B cell (primary cell): Measurements from ENCODE around the gene ZDHHC20. TPM values are rescaled to one million over a fixed set of nuclear protein-coding genes. Genes with fewer than 3 reads are reported as not detected.
A peak's percentile ranks its signal among the peaks of the same experiment; 100 is the strongest.

Experiments used
- ATAC-seq: fragments of 200-7000 bp; cut with Tn5 transposase; one replicate; pipeline ENCODE4 v1.10.0; 2021; ENCODE audit warnings: low read depth, mild to moderate bottlenecking, moderate number of reproducible peaks, moderate library complexity
- CTCF ChIA-PET: fragments of 350-600 bp; sonication (Branson Sonifier 250); formaldehyde crosslinking; loops from one replicate; lab custom pipeline; 2021; ENCODE audit warnings: antibody characterized with exemption, inconsistent platforms; lab: Charles Lee
- POLR2A ChIA-PET: fragments of 350-600 bp; sonication (Branson Sonifier 250); formaldehyde crosslinking; loops from one replicate; lab custom pipeline; 2021; ENCODE audit warnings: antibody characterized with exemption; lab: Charles Lee
- DNase-seq: peaks from one replicate; pipeline ENCODE4 v3.0.0; 2013
- H2AFZ ChIP-seq: 2 replicates; pipeline ENCODE4 v1.6.1; 2012; ENCODE audit warnings: mild to moderate bottlenecking, low read depth, low read length; ENCODE audit not compliant: insufficient read depth, poor library complexity, severe bottlenecking
- H3K27ac ChIP-seq, 2 donors: 1 replicate in 1 of 2; 2 replicates in 1 of 2; pipeline ENCODE4 v1.5.1; 2012 to 2013; ENCODE audit warnings: low read length in 2 of 2, mild to moderate bottlenecking in 2 of 2, moderate library complexity in 1 of 2
- H3K27me3 ChIP-seq, 4 experiments: fragments of 200-600 bp in 1 of 4; sonication (generic) in 1 of 4; replicated peaks in 1 of 4; 1 replicate in 2 of 4; 2 replicates in 2 of 4; pipeline versions ENCODE4 v1.6.1 to v1.7.0; 2013 to 2016; ENCODE audit warnings: low read length in 3 of 4, mild to moderate bottlenecking in 2 of 4, mixed read lengths in 1 of 4, moderate library complexity in 1 of 4; ENCODE audit not compliant: insufficient read depth in 4 of 4, control insufficient read depth in 3 of 4; ENCODE audit errors: control extremely low read depth in 1 of 4
- H3K36me3 ChIP-seq, 2 experiments: replicated peaks in 1 of 2; 1 replicate in 1 of 2; 2 replicates in 1 of 2; pipeline versions ENCODE4 v1.6.1 to v1.7.1; 2013; ENCODE audit warnings: low read length in 1 of 2; ENCODE audit not compliant: insufficient read depth in 2 of 2, control insufficient read depth in 1 of 2; ENCODE audit errors: control extremely low read depth in 1 of 2, extremely low read depth in 1 of 2
- H3K4me1 ChIP-seq, 2 donors: fragments of 200-600 bp in 1 of 2; sonication (generic) in 1 of 2; 1 replicate in 1 of 2; 2 replicates in 1 of 2; pipeline versions ENCODE4 v1.5.1 to v1.6.1; 2013 to 2017; ENCODE audit warnings: low read length in 2 of 2; ENCODE audit not compliant: control insufficient read depth in 2 of 2, insufficient read depth in 2 of 2
- H3K4me2 ChIP-seq: replicated peaks from 2 replicates; pipeline ENCODE3; 2012; ENCODE audit warnings: mild to moderate bottlenecking, low read depth, low read length; ENCODE audit not compliant: poor library complexity, severe bottlenecking
- H3K4me3 ChIP-seq, 5 experiments: fragments of 200-600 bp in 1 of 5; sonication (generic) in 1 of 5; 1 replicate in 3 of 5; 2 replicates in 2 of 5; pipeline versions ENCODE4 v1.5.1 to v1.7.0; 2011 to 2016; ENCODE audit warnings: low read length in 4 of 5, mild to moderate bottlenecking in 4 of 5, low read depth in 2 of 5, control low read depth in 1 of 5, moderate library complexity in 1 of 5; ENCODE audit not compliant: insufficient read depth in 1 of 5; ENCODE audit errors: control extremely low read depth in 1 of 5, extremely low read depth in 1 of 5
- H3K79me2 ChIP-seq: fragments of 200-600 bp; sonication (generic); one replicate; pipeline ENCODE4 v1.6.0; 2016; ENCODE audit warnings: low read length; ENCODE audit not compliant: control insufficient read depth, insufficient read depth
- H3K9ac ChIP-seq: fragments of 200-600 bp; sonication (generic); 2 replicates; pipeline ENCODE4 v1.6.1; 2017; ENCODE audit warnings: mild to moderate bottlenecking, low read length, moderate library complexity
- H3K9me3 ChIP-seq, 3 donors: one replicate each; pipeline versions ENCODE4 v1.6.1 to v1.7.1; 2013; ENCODE audit warnings: low read length in 2 of 3; ENCODE audit not compliant: control insufficient read depth in 2 of 3, insufficient read depth in 1 of 3; ENCODE audit errors: control extremely low read depth in 1 of 3
- H4K20me1 ChIP-seq: 2 replicates; pipeline ENCODE4 v1.6.0; 2012; ENCODE audit warnings: mild to moderate bottlenecking, low read length; ENCODE audit not compliant: insufficient read depth, control insufficient read depth, poor library complexity, severe bottlenecking
- H3K27ac Mint-ChIP-seq: one replicate; pipeline ENCODE4 v1.8.0; 2021; ENCODE audit warnings: mixed read lengths
- H3K27me3 Mint-ChIP-seq: one replicate; pipeline ENCODE4 v1.8.0; 2021; ENCODE audit warnings: mixed read lengths
- H3K4me1 Mint-ChIP-seq: one replicate; pipeline ENCODE4 v1.8.0; 2021; ENCODE audit warnings: mixed read lengths
- H3K4me3 Mint-ChIP-seq: one replicate; pipeline ENCODE4 v1.8.0; 2021; ENCODE audit warnings: mixed read lengths
- H3K9me3 Mint-ChIP-seq: one replicate; pipeline ENCODE4 v1.8.0; 2022; ENCODE audit warnings: mixed read lengths; ENCODE audit not compliant: insufficient read depth
- EZH2 ChIP-seq: IDR thresholded peaks from 2 replicates; pipeline ENCODE4 v1.6.1; 2012; ENCODE audit warnings: borderline replicate concordance, low read depth, mild to moderate bottlenecking, moderate library complexity, low read length; ENCODE audit not compliant: insufficient read depth, poor library complexity, severe bottlenecking
- WGBS: methylation state at CpG from one replicate; pipeline ENCODE4 v1.1.5; 2013; ENCODE audit warnings: missing lambda C conversion rate; ENCODE audit not compliant: insufficient coverage; 5-methylcytosine and 5-hydroxymethylcytosine counted together
- intact Hi-C: fragments of 100-400 bp; cut with micrococcal nuclease; formaldehyde crosslinking; loops from one replicate; pipeline ENCODE4 v1.10.0; 2022
- polyA plus RNA-seq: library from polyadenylated mRNA; depleted of rRNA; stranded (reverse); fragments of >200 nt; gene quantifications from 2 replicates; pipeline ENCODE4 v1.2.3, GENCODE V29; 2012
- total RNA-seq, 2 donors: library from RNA; stranded (reverse); fragments of 120-200 nt in 1 of 2; gene quantifications; 1 replicate in 1 of 2; 2 replicates in 1 of 2; pipeline versions ENCODE4 v1.2.3 to v1.2.4, GENCODE V29; 2013 to 2022
- TF ChIP-seq, protein P1 (sequence below): fragments of 200-600 bp; IDR thresholded peaks from one replicate; pipeline ENCODE4 v1.8.0; 2022; ENCODE audit warnings: antibody characterized with exemption, mild to moderate bottlenecking

Gene ZDHHC20
- total and polyA plus RNA-seq, 2 donors (not counting 1 experiment from before 2014, with no cell fraction given) = 10.3 to 61.5 TPM

DNA sequence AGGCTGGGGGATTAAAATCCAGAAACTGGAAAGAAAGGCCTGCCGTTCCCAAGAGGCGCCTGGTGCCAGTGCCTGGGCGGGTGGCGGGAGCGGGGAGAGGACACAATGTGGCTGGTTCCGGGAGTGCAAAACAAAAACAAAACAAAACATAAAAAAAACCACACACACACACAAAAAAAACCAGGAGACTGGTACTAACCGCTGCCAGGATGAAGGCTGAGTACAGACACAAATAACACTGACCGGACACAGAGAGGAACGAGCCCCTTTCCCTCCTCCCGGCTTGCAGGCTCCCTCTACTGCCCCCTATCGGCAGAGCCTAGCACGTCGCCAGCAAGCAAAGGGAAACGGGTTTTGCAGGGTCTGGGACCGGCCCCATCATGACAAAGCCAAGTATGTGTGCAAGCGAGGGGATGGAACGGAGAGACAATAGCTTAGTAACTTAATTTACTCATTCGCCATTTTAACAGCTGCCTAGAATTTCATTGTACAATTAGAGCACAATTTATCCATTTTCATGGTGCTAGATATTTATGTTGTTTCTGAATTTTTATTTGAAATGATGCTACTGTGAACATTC lies 17.9 kb upstream of the ZDHHC20 start:
- TF ChIP-seq, protein P1, sequence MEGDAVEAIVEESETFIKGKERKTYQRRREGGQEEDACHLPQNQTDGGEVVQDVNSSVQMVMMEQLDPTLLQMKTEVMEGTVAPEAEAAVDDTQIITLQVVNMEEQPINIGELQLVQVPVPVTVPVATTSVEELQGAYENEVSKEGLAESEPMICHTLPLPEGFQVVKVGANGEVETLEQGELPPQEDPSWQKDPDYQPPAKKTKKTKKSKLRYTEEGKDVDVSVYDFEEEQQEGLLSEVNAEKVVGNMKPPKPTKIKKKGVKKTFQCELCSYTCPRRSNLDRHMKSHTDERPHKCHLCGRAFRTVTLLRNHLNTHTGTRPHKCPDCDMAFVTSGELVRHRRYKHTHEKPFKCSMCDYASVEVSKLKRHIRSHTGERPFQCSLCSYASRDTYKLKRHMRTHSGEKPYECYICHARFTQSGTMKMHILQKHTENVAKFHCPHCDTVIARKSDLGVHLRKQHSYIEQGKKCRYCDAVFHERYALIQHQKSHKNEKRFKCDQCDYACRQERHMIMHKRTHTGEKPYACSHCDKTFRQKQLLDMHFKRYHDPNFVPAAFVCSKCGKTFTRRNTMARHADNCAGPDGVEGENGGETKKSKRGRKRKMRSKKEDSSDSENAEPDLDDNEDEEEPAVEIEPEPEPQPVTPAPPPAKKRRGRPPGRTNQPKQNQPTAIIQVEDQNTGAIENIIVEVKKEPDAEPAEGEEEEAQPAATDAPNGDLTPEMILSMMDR = peak; percentile 92
- TF ChIP-seq EZH2 = no peak
- Histone ChIP-seq H2AFZ (peak overlapping the region; percentile 95), H3K4me1 (peaks cover 7 to 8% of the 10 kb centered on the region in 2 donors), H4K20me1 (no peaks in the 10 kb centered on the region), H3K4me2 (peak overlapping the region; percentile 85), H3K36me3 (no peaks in the 10 kb centered on the region), H3K9ac (peak overlapping the region; percentile 62), H3K4me3 (peak overlapping the region in 4 of 5 experiments; percentile 38 to 61 (median 49)), H3K27me3 (peaks cover 0 to 4% (median 2%) of the 10 kb centered on the region in 4 experiments), H3K9me3 (no peaks in the 10 kb centered on the region), H3K27ac (no peak overlapping the region), H3K79me2 (no peaks in the 10 kb centered on the region)
- Mint-ChIP-seq H3K9me3 (no peaks in the 10 kb centered on the region), H3K27me3 (no peaks in the 10 kb centered on the region), H3K4me1 (peaks cover 16% of the 10 kb centered on the region), H3K27ac (peak overlapping the region; percentile 38), H3K4me3 (peak overlapping the region; percentile 92)
- CTCF ChIA-PET = interaction anchor here (0.6 to 7.4 kb wide), 33 partner anchors 9 to 984 kb away, joined by 3 to 83 read pairs (median 4); partner anchors contain the start of genes MRPL57, SKA3 and ZDHHC20
- WGBS = 0% methylated on average over 5 of the region's 18 CpGs
- peak; percentile 82 for DNase-seq
- peak; percentile 89 for ATAC-seq
- intact Hi-C loops = loop anchor here (1.0 to 10.0 kb wide), 6 partner anchors 18 to 1280 kb away; partner anchors contain the start of gene ZDHHC20
- POLR2A ChIA-PET = interaction anchor here (0.6 to 1.5 kb wide), 2 partner anchors 127 to 192 kb away, joined by 3 read pairs; partner anchors contain the start of gene MICU2

DNA sequence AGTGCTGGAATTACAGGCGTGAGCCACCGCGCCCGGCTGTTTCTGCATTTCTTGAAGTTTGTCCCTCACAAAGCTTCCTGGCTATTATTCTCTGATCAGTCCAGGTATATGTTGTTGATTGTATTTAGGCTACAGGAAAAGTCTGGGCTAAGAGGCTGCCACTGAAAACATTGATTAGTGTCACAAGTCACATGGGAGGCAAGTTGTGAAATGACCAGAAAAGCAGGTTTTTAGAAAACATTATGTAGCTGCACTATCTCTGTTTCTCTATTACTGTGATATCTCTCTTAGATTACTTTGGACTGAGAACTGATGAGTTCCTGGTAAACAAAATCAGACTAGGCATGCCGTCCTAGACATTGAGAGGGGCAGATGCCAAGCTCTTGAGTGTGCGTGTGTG lies 16.0 kb upstream of the ZDHHC20 start:
- no peak overlapping the region for H3K27ac ChIP-seq
- ChIA-PET CTCF (interaction anchor here (1.9 to 7.4 kb wide), 2 partner anchors 10 to 178 kb away, joined by 5 to 83 read pairs; no protein-coding TSS in a partner anchor), POLR2A (no interaction called here)
- Mint-ChIP-seq H3K27me3 (peaks cover 8% of the 10 kb centered on the region), H3K4me3 (no peak overlapping the region), H3K27ac (no peak overlapping the region), H3K9me3 (peaks cover 2% of the 10 kb centered on the region), H3K4me1 (peaks cover 16% of the 10 kb centered on the region)
- TF ChIP-seq EZH2 = no peak
- TF ChIP-seq, protein P1 = no peak
- H3K36me3 ChIP-seq = no peaks in the 10 kb centered on the region
- DNase-seq = no peak
- H3K9me3 ChIP-seq = peaks cover 0 to 4% (median 2%) of the 10 kb centered on the region in 3 donors
- no peaks in the 10 kb centered on the region for H4K20me1 ChIP-seq
- no peaks in the 10 kb centered on the region for H3K79me2 ChIP-seq
- no peak overlapping the region for H3K4me3 ChIP-seq
- H3K27me3 ChIP-seq = peaks cover 0 to 4% (median 2%) of the 10 kb centered on the region in 4 experiments
- H3K9ac ChIP-seq = no peak overlapping the region
- no peak overlapping the region for H3K4me2 ChIP-seq
- intact Hi-C loops = loop anchor here (5.0 to 10.0 kb wide), 3 partner anchors 98 to 1278 kb away; no protein-coding TSS in a partner anchor
- WGBS = no CpG with 5 or more reads among the region's 6 CpGs
- H2AFZ ChIP-seq = no peak overlapping the region
- H3K4me1 ChIP-seq = peaks cover 7 to 8% of the 10 kb centered on the region in 2 donors
- no peak for ATAC-seq
